ENCODE results near the gene PRR19.

PRR19 gene

DNA sequence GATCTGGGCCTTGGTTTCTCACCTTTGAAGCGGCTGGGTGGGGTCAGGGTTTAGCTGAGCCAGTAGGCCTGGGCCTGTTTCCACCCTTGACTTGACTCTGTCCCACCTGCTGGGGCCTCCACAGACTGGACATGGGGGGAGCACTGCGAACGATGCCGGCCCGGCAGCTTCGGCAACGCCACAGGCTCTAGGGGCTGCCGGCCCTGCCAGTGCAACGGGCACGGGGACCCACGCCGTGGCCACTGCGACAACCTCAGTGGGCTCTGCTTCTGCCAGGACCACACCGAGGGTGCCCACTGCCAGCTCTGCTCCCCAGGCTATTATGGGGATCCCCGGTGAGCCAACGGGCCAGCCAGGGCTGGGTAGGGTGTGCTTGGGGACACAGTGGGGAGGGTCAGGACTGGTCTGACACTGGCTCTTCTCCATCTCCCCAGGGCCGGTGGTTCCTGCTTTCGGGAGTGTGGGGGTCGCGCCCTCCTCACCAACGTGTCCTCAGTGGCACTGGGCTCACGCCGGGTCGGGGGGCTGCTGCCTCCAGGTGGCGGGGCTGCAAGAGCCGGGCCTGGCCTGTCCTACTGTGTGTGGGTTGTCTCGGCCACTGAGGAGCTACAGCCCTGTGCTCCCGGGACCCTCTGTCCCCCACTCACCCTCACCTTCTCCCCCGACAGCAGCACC is 51.5 kb downstream of the PRR19 start:
- no peak for DNase-seq

- DNase-seq = no peak
These were observed 54.0 kb downstream of the PRR19 start for GRCh38 chr19:42355896-42356295.

DNA sequence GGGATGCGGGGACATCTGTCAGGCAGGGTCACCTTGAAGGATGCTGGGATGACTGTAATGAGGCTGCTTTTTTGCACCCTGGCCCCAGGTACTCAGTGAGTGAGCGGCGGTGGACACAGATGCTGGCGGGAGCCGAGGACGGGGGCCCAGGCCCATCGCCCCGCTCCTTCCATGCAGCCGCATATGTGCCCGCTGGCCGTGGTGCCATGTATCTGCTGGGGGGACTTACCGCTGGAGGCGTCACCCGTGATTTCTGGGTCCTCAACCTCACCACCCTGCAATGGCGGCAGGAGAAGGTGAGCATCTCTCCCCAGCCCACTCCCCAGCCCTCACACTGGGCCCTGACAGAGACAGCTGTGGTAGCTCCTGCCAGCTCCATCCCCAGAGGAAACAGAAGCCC is 54.8 kb downstream of the PRR19 start:
- DNase-seq = no peak

DNA sequence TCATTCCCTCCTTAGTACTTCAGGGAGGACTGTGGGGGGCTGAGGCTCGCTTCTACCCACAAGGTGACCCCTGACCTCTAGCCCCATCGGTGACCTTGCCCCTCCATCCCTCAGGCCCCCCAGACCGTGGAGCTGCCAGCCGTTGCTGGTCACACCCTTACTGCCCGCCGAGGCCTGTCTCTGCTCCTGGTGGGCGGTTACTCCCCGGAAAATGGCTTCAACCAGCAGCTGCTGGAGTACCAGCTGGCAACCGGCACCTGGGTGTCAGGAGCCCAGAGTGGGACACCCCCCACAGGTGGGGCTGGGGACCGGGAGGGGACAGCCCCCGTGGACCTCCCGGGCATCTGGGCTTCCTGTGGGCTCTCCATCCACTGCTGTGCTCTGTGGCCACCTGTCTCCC is 55.4 kb downstream of the PRR19 start:
- no peak for DNase-seq

Measured in NCI-H510A (cell line).